Mesenchymal stem cell (in vitro differentiated cells and primary cell): ENCODE results near the gene SNURF.
"Not testable (repeated sequence)": the region's sequence is repeated elsewhere in the genome, so short reads cannot be mapped to it uniquely, and the experiment has no call there.

Experiments used
- DNase-seq: peaks from one replicate; pipeline ENCODE4 v3.0.0-alpha.2; 2013
- H2AFZ ChIP-seq: one replicate; pipeline ENCODE4 v1.6.1; 2013; ENCODE audit warnings: low read depth, mild to moderate bottlenecking, control low read depth, inconsistent platforms, low read length, moderate library complexity
- H2AK5ac ChIP-seq: 2 replicates; pipeline ENCODE4 v1.6.1; 2013; ENCODE audit warnings: low read length, moderate library complexity, mild to moderate bottlenecking, inconsistent platforms; ENCODE audit not compliant: severe bottlenecking
- H2BK120ac ChIP-seq: one replicate; pipeline ENCODE4 v1.6.1; 2013; ENCODE audit warnings: low read depth, mild to moderate bottlenecking, inconsistent platforms, low read length, moderate library complexity
- H2BK12ac ChIP-seq, 2 experiments: one replicate each; pipeline ENCODE4 v1.6.1; 2013; ENCODE audit warnings: inconsistent platforms in 2 of 2, low read length in 2 of 2, mild to moderate bottlenecking in 2 of 2, moderate library complexity in 2 of 2, control low read depth in 1 of 2
- H2BK15ac ChIP-seq: one replicate; pipeline ENCODE4 v1.6.1; 2013; ENCODE audit warnings: mild to moderate bottlenecking, low read depth, inconsistent platforms; ENCODE audit not compliant: poor library complexity, severe bottlenecking
- H2BK5ac ChIP-seq: 2 replicates; pipeline ENCODE4 v1.6.1; 2013; ENCODE audit warnings: low read depth, mild to moderate bottlenecking, low read length, control low read depth, inconsistent platforms; ENCODE audit not compliant: poor library complexity, severe bottlenecking
- H3K14ac ChIP-seq, 2 experiments: one replicate each; pipeline ENCODE4 v1.6.1; 2013; ENCODE audit warnings: inconsistent platforms in 2 of 2, low read length in 2 of 2, control low read depth in 1 of 2, mild to moderate bottlenecking in 1 of 2, moderate library complexity in 1 of 2
- H3K18ac ChIP-seq, 2 experiments: one replicate each; pipeline ENCODE4 v1.6.1; 2013; ENCODE audit warnings: inconsistent platforms in 2 of 2, low read length in 2 of 2, control low read depth in 1 of 2, low read depth in 1 of 2, mild to moderate bottlenecking in 1 of 2
- H3K23ac ChIP-seq, 2 experiments: one replicate each; pipeline ENCODE4 v1.6.1; 2013; ENCODE audit warnings: inconsistent platforms in 2 of 2, low read length in 2 of 2, mild to moderate bottlenecking in 2 of 2, moderate library complexity in 2 of 2, control low read depth in 1 of 2
- H3K27ac ChIP-seq: 2 replicates; pipeline ENCODE4 v1.5.1; 2013; ENCODE audit warnings: mild to moderate bottlenecking, moderate library complexity, low read length, control low read depth, inconsistent platforms; ENCODE audit not compliant: poor library complexity, severe bottlenecking
- H3K27me3 ChIP-seq, 2 experiments: 2 replicates each; pipeline versions ENCODE4 v1.6.1 to v1.7.0; 2013; ENCODE audit warnings: low read length in 2 of 2, mild to moderate bottlenecking in 2 of 2, moderate library complexity in 2 of 2, control low read depth in 1 of 2, inconsistent platforms in 1 of 2; ENCODE audit not compliant: control insufficient read depth in 1 of 2, insufficient read depth in 1 of 2
- H3K36me3 ChIP-seq, 2 experiments: 2 replicates each; pipeline versions ENCODE4 v1.6.1 to v1.7.0; 2013; ENCODE audit warnings: low read length in 2 of 2, control low read depth in 1 of 2, inconsistent platforms in 1 of 2, low read depth in 1 of 2, mild to moderate bottlenecking in 1 of 2; ENCODE audit not compliant: insufficient read depth in 2 of 2, control insufficient read depth in 1 of 2
- H3K4ac ChIP-seq, 2 experiments: one replicate each; pipeline ENCODE4 v1.6.1; 2013; ENCODE audit warnings: inconsistent platforms in 2 of 2, low read length in 2 of 2, mild to moderate bottlenecking in 2 of 2, moderate library complexity in 2 of 2, control low read depth in 1 of 2, low read depth in 1 of 2
- H3K4me1 ChIP-seq: 2 replicates; pipeline ENCODE4 v1.6.1; 2013; ENCODE audit warnings: low read depth, low read length, control low read depth; ENCODE audit not compliant: control insufficient read depth, insufficient read depth
- H3K4me2 ChIP-seq: 2 replicates; pipeline ENCODE4 v1.6.1; 2013; ENCODE audit warnings: low read length, mild to moderate bottlenecking, inconsistent platforms; ENCODE audit not compliant: poor library complexity, severe bottlenecking
- H3K4me3 ChIP-seq, 2 experiments: 2 replicates each; pipeline versions ENCODE4 v1.5.1 to v1.7.0; 2013; ENCODE audit warnings: low read length in 2 of 2, mild to moderate bottlenecking in 2 of 2, control low read depth in 1 of 2, low read depth in 1 of 2; ENCODE audit not compliant: insufficient read depth in 1 of 2
- H3K79me1 ChIP-seq: replicated peaks from 2 replicates; pipeline ENCODE4 v1.6.1; 2013; ENCODE audit warnings: mild to moderate bottlenecking, control low read depth, low read length, inconsistent platforms; ENCODE audit not compliant: poor library complexity, severe bottlenecking
- H3K9ac ChIP-seq: 2 replicates; pipeline ENCODE4 v1.7.0; 2013; ENCODE audit warnings: mild to moderate bottlenecking, low read length, moderate library complexity
- H3K9me3 ChIP-seq: 2 replicates; pipeline ENCODE4 v1.7.0; 2013; ENCODE audit warnings: mild to moderate bottlenecking, low read length; ENCODE audit not compliant: control insufficient read depth
- H4K8ac ChIP-seq: one replicate; pipeline ENCODE4 v1.6.1; 2013; ENCODE audit warnings: inconsistent platforms, mild to moderate bottlenecking, low read length, moderate library complexity
- H4K91ac ChIP-seq: one replicate; pipeline ENCODE4 v1.6.1; 2013; ENCODE audit warnings: mild to moderate bottlenecking, low read length, inconsistent platforms
- WGBS: methylation state at CpG from one replicate; pipeline ENCODE4 v1.1.7; 2013; ENCODE audit warnings: mixed read lengths; 5-methylcytosine and 5-hydroxymethylcytosine counted together

SNURF gene

GRCh38 chr15:24966364-24967103 is 11.7 kb downstream of the SNURF start:
- Histone ChIP-seq H3K14ac (no peak overlapping the region), H3K27me3 (no peaks in the 10 kb centered on the region), H2BK5ac (no peak overlapping the region), H4K91ac (no peak overlapping the region), H4K8ac (no peak overlapping the region), H3K9me3 (peaks cover 31% of the 10 kb centered on the region), H3K4me3 (no peak overlapping the region), H3K23ac (no peak overlapping the region), H2AFZ (no peak overlapping the region), H3K9ac (no peak overlapping the region), H3K79me1 (no peaks in the 10 kb centered on the region), H2BK120ac (no peak overlapping the region), H3K27ac (no peak overlapping the region), H3K4me1 (no peaks in the 10 kb centered on the region), H3K4me2 (no peak overlapping the region), H2AK5ac (no peak overlapping the region), H2BK12ac (no peak overlapping the region), H2BK15ac (no peak overlapping the region), H3K36me3 (peaks cover 9 to 81% of the 10 kb centered on the region in 2 experiments), H3K4ac (no peak overlapping the region), H3K18ac (no peak overlapping the region)
- WGBS = 52% methylated on average over 2 of the region's 4 CpGs
- no peak for DNase-seq

- H4K8ac ChIP-seq = no peak overlapping the region
- H3K9ac ChIP-seq = no peak overlapping the region
- WGBS = 70% methylated on average over 1 of the region's 3 CpGs
- no peak overlapping the region for H2BK15ac ChIP-seq
- H3K4me2 ChIP-seq = no peak overlapping the region
- H3K36me3 ChIP-seq = peaks cover 14 to 84% of the 10 kb centered on the region in 2 experiments
- no peaks in the 10 kb centered on the region for H3K79me1 ChIP-seq
- no peaks in the 10 kb centered on the region for H3K27me3 ChIP-seq
- no peak for DNase-seq
- H4K91ac ChIP-seq = no peak overlapping the region
- H3K18ac ChIP-seq = no peak overlapping the region
- H3K14ac ChIP-seq = no peak overlapping the region
- H3K4me3 ChIP-seq = no peak overlapping the region
- no peaks in the 10 kb centered on the region for H3K4me1 ChIP-seq
- no peak overlapping the region for H3K4ac ChIP-seq
- no peak overlapping the region for H2AK5ac ChIP-seq
- H3K27ac ChIP-seq = no peak overlapping the region
- no peak overlapping the region for H2BK12ac ChIP-seq
- H2BK120ac ChIP-seq = no peak overlapping the region
- H3K23ac ChIP-seq = no peak overlapping the region
- no peak overlapping the region for H2AFZ ChIP-seq
- peaks cover 33% of the 10 kb centered on the region for H3K9me3 ChIP-seq
- no peak overlapping the region for H2BK5ac ChIP-seq
These were observed 16.3 kb downstream of the SNURF start for GRCh38 chr15:24971052-24971451.

GRCh38 chr15:24971772-24972171 is 17.0 kb downstream of the SNURF start:
- Histone ChIP-seq H2AFZ (no peak overlapping the region), H3K9ac (no peak overlapping the region), H3K4me2 (no peak overlapping the region), H3K4me1 (no peaks in the 10 kb centered on the region), H3K79me1 (no peaks in the 10 kb centered on the region), H3K36me3 (peaks cover 15 to 84% of the 10 kb centered on the region in 2 experiments), H2BK120ac (no peak overlapping the region), H3K4ac (no peak overlapping the region), H3K27ac (no peak overlapping the region), H3K27me3 (no peaks in the 10 kb centered on the region), H4K91ac (no peak overlapping the region), H3K14ac (no peak overlapping the region), H2BK15ac (no peak overlapping the region), H3K4me3 (no peak overlapping the region), H2BK5ac (no peak overlapping the region), H3K23ac (no peak overlapping the region), H3K18ac (no peak overlapping the region), H3K9me3 (peaks cover 35% of the 10 kb centered on the region), H4K8ac (no peak overlapping the region), H2AK5ac (no peak overlapping the region), H2BK12ac (no peak overlapping the region)
- 91% methylated on average over 8 of the region's 8 CpGs for whole genome bisulfite sequencing
- no peak for DNase-seq

GRCh38 chr15:24972707-24973106 is 17.9 kb downstream of the SNURF start:
- H2AFZ ChIP-seq, DNase-seq, H3K27ac ChIP-seq, H3K14ac ChIP-seq, H3K23ac ChIP-seq, H3K9ac ChIP-seq, H3K4ac ChIP-seq, H2BK15ac ChIP-seq, H3K79me1 ChIP-seq, H2BK12ac ChIP-seq, H3K4me3 ChIP-seq, H4K91ac ChIP-seq, H3K4me2 ChIP-seq, H3K18ac ChIP-seq, H3K27me3 ChIP-seq, H2AK5ac ChIP-seq, H4K8ac ChIP-seq, H3K4me1 ChIP-seq, H2BK120ac ChIP-seq, H2BK5ac ChIP-seq: not testable (repeated sequence)
- H3K36me3 ChIP-seq = peaks cover 19 to 88% of the 10 kb centered on the region in 2 experiments
- H3K9me3 ChIP-seq = peaks cover 33% of the 10 kb centered on the region
- WGBS = 97% methylated on average over 5 of the region's 5 CpGs
